Kasumi-1 (cell line): ENCODE measurements around the gene ELOVL5.
"Not testable (repeated sequence)": the region's sequence is repeated elsewhere in the genome, so short reads cannot be mapped to it uniquely, and the experiment has no call there.

Experiments used
- DNase-seq, 2 experiments: peaks; one replicate each; lab custom pipeline; 2025; lab: John Stamatoyannopoulos, UW

ELOVL5 gene

GRCh38 chr6:53359095-53359842 is 10.5 kb upstream of the ELOVL5 start:
- DNase-seq: peak; percentile 58 to 71

DNA sequence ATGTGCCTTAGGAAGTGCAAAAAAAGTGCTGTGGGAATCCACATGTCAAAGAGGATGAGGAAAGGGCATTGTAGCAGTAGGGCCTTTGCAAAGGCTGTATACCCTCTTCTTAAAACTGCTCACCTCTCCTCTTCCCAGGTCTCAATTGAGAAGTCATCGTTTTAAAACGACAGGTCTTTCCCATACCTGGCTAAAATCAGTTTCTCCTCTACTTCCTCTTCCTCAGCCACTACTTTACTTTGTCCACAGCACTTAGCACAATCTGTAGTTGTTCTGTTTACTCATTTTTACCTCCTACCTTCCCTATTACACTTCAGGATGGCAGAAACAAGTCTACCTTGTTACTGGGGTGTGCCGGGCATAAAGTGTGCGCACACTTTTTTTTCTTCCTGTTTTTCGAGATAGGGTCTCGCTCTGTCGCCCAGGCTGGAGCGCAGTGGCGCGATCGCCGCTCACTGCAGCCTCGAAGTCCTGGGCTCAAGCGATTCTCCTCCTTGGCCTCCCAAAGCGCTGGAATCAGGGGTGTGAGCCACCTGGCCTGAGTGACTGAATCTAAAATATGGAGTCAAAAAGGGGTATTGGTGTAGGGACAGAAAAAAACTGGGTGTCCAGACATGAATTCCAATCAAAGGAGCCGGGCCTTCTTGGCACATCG is 9.8 kb upstream of the ELOVL5 start:
- peak; percentile 37 to 41 for DNase-seq

GRCh38 chr6:53357576-53358360 is 9.0 kb upstream of the ELOVL5 start:
- DNase-seq: no peak

GRCh38 chr6:53353624-53354023 is 4.9 kb upstream of the ELOVL5 start:
- no peak for DNase-seq

GRCh38 chr6:53352360-53352759 is 3.6 kb upstream of the ELOVL5 start:
- DNase-seq: no peak

DNA sequence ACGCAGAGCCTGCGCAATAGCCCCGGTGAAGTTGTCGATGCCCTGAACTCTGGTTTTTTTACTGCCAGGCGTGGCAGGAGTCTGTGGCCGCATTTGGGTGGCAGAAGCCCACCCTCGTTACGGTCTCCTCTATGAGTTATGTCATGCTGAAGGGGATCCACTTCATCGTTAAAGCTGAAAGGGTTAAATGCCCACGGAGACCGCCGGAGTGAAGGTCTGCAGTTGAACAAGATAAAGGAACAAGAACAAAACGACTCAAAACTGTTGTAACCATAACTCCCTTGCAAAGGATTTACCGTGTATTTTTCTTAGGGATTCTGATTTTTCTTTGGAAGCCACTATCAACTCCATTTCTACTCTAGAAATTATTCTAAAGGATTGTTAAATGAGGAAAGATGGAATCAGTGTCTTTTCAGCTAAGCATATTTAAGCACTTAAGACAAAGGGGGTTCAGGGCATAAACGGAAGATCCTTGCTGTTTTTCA is 501 bp upstream of the ELOVL5 start:
- DNase-seq: peak in 1 of 2 experiments; percentile 54

- peak; percentile 51 to 58 for DNase-seq
Observed at GRCh38 chr6:53347921-53348370, 804 bp downstream of the ELOVL5 start.

DNA sequence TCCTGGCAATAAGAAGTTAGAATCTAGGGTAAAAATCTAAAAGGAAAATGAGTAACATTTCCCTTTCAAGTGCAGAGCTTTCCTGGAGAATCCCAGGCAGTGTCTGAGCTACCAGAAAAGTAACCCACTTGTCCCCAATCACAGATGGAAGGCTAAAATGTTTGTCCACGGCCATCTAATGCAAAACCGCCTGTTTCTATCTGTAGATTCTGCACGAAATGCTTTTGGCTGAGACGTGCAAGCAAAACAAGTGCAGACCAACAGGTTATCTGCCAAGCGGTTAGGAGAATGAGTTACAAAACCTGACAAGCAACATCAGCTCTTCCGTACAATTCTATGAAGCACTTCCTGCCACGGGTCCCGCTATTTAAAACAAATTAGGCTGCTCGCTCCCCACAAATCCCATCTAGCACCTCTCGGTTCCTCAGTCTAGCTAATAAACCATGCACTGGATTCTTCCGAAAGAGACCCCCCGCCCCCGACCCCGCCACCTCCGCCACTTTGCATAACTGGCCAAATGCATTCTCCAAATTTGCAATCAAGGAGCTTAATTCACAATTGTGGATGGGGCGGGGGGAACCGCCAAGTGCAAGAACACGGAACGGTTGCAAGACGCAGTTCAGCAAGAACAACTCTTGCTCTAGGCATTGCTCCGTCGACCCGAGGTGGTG is 1.4 kb downstream of the ELOVL5 start:
- DNase-seq: peak; percentile 60 to 73

- DNase-seq: not testable (repeated sequence)
Observed at GRCh38 chr6:53346049-53346448, 2.7 kb downstream of the ELOVL5 start.

- DNase-seq: no peak
Observed at GRCh38 chr6:53344969-53345368, 3.8 kb downstream of the ELOVL5 start.

DNA sequence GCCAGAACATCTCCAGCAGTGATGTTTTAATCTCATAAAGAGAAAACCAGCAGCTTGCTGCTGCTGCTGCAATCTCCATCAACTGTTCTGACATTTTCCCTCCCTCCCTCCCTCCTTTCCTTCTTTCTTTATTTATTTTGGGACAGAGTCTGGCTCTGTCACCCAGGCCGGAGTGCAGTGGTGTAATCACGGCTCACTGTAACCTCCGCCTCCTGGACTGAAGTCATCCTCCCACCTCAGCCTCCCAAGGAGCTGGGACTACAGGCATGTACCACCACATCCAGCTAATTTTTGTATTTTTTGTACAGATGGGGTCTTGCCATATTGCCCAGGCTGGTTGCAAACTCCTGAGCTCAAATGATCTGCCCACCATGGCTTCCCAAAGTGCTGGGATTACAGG is 5.7 kb downstream of the ELOVL5 start:
- DNase-seq: no peak

GRCh38 chr6:53342217-53342616 is 6.5 kb downstream of the ELOVL5 start:
- no peak for DNase-seq

DNA sequence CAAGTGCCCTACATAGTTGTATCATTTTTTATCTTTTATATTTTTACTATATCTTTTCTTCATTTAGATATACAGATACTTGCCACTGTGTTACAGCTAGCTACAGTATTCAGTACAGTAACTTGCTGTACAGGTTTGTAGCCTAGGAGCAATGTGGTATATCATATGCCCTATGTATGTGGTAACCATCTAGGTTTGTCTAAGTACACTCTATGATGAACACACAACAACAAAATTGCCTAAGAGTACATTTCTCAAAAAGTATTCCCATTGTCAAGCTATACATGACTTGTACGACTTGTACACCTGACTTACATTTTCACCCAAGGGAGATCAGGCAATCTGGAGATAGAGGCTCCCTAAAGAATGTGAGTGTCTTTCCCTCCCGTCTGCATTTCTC is 8.2 kb downstream of the ELOVL5 start:
- DNase-seq: no peak

GRCh38 chr6:53339424-53339823 is 9.3 kb downstream of the ELOVL5 start:
- DNase-seq: no peak

DNA sequence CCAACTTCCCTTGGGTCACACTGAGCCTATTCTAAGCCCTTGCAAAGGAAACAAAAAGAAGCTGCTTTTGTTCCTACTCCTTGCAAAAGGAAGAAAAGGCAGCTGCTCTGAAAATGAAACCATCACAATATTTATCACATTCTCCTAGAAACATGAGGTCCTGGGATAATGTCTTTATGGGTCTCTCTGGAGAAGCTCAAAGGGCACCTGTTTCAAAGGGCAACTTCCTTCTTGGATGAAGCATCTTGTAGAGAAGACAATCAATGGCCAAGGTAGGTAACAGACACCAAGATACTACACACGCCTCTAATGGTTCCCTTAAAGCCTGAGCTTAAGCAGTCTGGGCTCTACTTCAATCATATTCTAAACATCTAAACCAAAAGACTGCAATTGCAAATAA is 10.4 kb downstream of the ELOVL5 start:
- no peak for DNase-seq

GRCh38 chr6:53336070-53336469 is 12.7 kb downstream of the ELOVL5 start:
- DNase-seq: no peak

GRCh38 chr6:53335224-53335994 is 13.3 kb downstream of the ELOVL5 start:
- no peak for DNase-seq

DNA sequence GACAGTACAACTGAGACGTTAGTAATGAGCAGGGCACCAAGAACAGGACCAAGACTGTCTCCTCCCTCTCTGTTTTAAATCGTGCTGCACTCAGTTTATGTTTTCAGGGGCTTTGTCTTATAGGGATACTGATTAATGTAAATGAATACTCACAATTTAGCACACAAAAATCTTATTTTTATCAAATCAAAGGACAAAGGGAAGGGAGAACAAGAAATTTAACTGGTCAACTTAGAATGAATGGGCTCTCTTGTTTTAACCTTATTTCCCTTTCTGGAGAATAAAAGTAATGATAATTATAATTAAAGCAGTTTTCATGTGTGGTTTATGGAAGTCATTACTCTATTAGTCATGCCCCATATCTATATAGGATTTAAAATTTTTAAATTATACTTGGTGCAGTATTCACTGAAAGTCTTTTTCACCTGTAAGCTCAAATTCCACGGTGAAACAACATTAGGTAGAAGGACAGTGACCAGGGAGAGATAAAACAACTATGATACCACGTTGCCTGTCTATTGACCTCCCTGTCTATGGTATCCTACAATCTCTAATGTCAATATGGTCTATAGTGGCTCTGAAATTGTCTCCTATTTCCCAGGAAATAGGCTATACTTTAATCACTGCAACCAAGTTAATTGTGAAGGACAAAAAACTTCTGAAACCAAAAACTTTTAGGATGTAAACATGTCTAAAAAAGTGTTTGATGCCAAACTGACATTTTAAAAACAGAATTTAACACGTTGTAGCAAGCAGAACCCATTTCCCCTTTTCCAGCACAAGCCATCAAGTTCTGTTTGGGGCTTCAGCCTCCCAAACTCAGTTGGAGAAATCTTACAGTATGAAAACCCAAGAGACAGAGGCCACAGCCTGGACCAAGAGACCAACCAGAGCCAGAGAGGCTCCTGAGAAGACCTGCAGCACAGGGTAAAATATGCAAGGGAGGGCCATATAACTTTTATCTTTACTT is 15.0 kb downstream of the ELOVL5 start:
- no peak for DNase-seq

- no peak for DNase-seq
Observed at GRCh38 chr6:53331678-53332077, 17.1 kb downstream of the ELOVL5 start.

GRCh38 chr6:53330137-53330536 is 18.6 kb downstream of the ELOVL5 start:
- no peak for DNase-seq
